GM13976 (cell line): ENCODE measurements around the gene CCNL1.

ENCODE experiments used
- DNase-seq: peaks from one replicate; pipeline ENCODE4 v3.0.0; 2012; ENCODE audit warnings: low spot score
- CTCF ChIP-seq: IDR thresholded peaks from 2 replicates; pipeline ENCODE4 v1.5.1; 2012; ENCODE audit warnings: borderline replicate concordance, mild to moderate bottlenecking; ENCODE audit not compliant: insufficient read depth; ENCODE audit errors: extremely low read depth, missing control alignments, control extremely low read depth
- in situ Hi-C: fragments of 300-500 bp; cut with MboI; formaldehyde crosslinking; loops from one replicate; pipeline ENCODE4 v1.12.0; 2022; ENCODE audit warnings: low sequenced_read_pairs, mixed read lengths, inconsistent platforms; ENCODE audit not compliant: unreplicated experiment

The CCNL1 gene

GRCh38 chr3:157159037-157159761 lies 748 bp downstream of the CCNL1 start:
- in situ Hi-C loops: no loop called here
- no peak for TF ChIP-seq CTCF
- DNase-seq: peak; percentile 63

- in situ Hi-C loops: no loop called here
- TF ChIP-seq CTCF: no peak
- DNase-seq: no peak
Measured at GRCh38 chr3:157157836-157158235, 2.1 kb downstream of the CCNL1 start.

GRCh38 chr3:157156837-157157635 lies 2.9 kb downstream of the CCNL1 start:
- no peak for TF ChIP-seq CTCF
- in situ Hi-C loops: no loop called here
- DNase-seq: no peak

GRCh38 chr3:157155591-157155990 lies 4.4 kb downstream of the CCNL1 start:
- no peak for TF ChIP-seq CTCF
- DNase-seq: no peak
- in situ Hi-C loops: no loop called here

GRCh38 chr3:157154563-157155330 lies 5.2 kb downstream of the CCNL1 start:
- TF ChIP-seq CTCF: no peak
- no peak for DNase-seq
- in situ Hi-C loops: no loop called here

GRCh38 chr3:157152930-157153329 lies 7.0 kb downstream of the CCNL1 start:
- in situ Hi-C loops: no loop called here
- DNase-seq: no peak
- no peak for TF ChIP-seq CTCF
